GM21717 (cell line): ENCODE data around the gene METTL24.

Experiments used
- ATAC-seq: cut with Tn5 transposase; IDR thresholded peaks from one replicate; pipeline ENCODE4 v1.9.1; 2021; ENCODE audit warnings: mild to moderate bottlenecking, moderate library complexity; ENCODE audit not compliant: unreplicated experiment

The METTL24 gene

DNA sequence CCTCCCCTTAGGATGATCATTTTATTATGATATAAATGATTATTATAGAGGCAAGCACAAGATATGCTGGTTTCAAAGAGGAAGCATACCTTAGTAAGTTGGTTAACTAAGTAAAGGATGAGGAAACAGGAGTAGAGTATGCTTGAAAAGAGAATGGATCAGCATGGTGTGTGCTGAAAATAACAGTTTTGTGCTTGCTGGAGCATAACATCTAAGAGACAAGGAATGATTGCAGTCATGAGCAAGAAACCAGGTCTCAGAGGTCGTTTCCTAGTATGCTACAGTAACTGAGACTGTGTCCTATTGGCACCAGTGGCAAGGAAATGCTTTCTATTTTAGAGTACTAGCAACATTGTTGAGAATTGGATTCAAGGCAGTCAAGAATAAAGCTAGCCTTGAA is 143.8 kb downstream of the METTL24 start:
- ATAC-seq = no peak

- ATAC-seq = no peak
Measured at GRCh38 chr6:110211753-110212152, 146.4 kb downstream of the METTL24 start.

DNA sequence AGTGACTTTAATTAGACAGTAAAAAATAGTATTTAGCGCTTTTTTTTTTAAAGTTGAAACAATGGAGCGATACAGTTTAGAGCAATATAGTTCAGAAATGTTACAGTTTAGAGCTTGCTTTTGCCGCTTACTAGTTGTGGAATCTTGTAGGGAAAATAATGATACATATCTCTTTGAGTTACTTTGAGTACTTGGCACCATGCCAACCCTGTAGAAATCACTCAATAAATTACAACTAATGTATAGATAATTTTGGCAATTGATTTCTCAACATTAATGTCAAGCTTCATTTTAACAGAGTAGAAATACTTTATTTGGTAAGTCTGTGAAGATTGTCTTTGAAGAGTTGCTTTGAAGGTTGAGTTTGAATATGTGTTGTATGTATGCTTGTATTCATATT is 150.5 kb downstream of the METTL24 start:
- no peak for ATAC-seq

- no peak for ATAC-seq
Measured at GRCh38 chr6:110201151-110201884, 156.8 kb downstream of the METTL24 start.

- ATAC-seq = no peak
Measured at GRCh38 chr6:110198561-110198960, 159.6 kb downstream of the METTL24 start.

DNA sequence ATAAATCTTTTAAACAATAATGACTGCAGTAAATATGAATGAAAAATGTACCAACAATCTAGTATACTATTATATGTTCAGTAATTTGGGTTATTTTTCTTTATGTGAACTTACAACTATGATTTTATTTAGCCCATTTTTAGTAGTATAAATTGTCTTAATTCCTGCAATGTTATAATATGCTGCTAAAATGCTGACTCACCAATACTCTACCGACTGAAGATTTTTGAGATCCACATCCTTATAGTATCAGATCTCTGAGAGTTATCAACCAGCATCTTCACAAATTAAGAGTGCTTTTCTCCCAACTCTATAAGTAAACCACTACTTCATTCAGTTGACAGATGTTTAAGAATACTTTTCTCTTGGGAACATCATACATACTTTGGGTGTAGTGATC is 161.3 kb downstream of the METTL24 start:
- no peak for ATAC-seq

- ATAC-seq = no peak
Measured at GRCh38 chr6:110195639-110196038, 162.5 kb downstream of the METTL24 start.
